H54 (cell line): ENCODE measurements around the gene CNRIP1.

Experiments
- DNase-seq: peaks from one replicate; pipeline ENCODE4 v3.0.0; 2011; ENCODE audit warnings: low spot score, mixed read lengths; ENCODE audit not compliant: insufficient read length
- FAIRE-seq: peaks from 3 replicates; lab custom pipeline; 2011; peaks lifted over from hg19 to GRCh38; lab: Jason Lieb, UNC
- POLR2A ChIP-seq: IDR thresholded peaks from 2 replicates; pipeline ENCODE4 v1.6.1; 2011; ENCODE audit warnings: low read depth, mild to moderate bottlenecking, low read length

Gene CNRIP1

GRCh38 chr2:68263632-68264031 lies 56.1 kb downstream of the CNRIP1 start:
- DNase-seq (no peak), FAIRE-seq (no peak)

DNA sequence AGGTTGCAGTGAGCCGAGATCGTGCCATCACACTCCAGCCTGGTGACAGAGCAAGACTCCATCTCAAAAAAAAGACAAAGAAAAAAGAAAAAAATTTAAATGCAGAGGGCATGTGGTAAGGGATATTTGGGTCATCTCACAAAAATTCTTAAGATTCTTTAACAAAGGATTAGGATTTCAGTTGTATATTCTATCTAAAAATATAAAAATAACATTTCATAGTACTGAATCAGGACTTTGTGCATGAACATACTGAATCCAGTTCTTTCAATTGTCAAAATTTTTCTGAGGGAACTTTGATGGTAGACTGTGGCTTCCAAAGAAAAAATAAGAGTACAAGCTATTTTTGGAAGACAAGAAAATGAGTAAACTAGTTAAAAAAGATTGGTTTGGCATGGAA lies 60.9 kb downstream of the CNRIP1 start:
- FAIRE-seq (no peak), DNase-seq (no peak)
- TF ChIP-seq POLR2A, result no peak

More at GRCh38 chr2:68263632-68264031, 56.1 kb downstream of the CNRIP1 start:
- TF ChIP-seq POLR2A, result no peak

GRCh38 chr2:68256093-68256450 lies 63.7 kb downstream of the CNRIP1 start:
- DNase-seq (peak; percentile 36), FAIRE-seq (no peak)
- TF ChIP-seq POLR2A, result no peak

DNA sequence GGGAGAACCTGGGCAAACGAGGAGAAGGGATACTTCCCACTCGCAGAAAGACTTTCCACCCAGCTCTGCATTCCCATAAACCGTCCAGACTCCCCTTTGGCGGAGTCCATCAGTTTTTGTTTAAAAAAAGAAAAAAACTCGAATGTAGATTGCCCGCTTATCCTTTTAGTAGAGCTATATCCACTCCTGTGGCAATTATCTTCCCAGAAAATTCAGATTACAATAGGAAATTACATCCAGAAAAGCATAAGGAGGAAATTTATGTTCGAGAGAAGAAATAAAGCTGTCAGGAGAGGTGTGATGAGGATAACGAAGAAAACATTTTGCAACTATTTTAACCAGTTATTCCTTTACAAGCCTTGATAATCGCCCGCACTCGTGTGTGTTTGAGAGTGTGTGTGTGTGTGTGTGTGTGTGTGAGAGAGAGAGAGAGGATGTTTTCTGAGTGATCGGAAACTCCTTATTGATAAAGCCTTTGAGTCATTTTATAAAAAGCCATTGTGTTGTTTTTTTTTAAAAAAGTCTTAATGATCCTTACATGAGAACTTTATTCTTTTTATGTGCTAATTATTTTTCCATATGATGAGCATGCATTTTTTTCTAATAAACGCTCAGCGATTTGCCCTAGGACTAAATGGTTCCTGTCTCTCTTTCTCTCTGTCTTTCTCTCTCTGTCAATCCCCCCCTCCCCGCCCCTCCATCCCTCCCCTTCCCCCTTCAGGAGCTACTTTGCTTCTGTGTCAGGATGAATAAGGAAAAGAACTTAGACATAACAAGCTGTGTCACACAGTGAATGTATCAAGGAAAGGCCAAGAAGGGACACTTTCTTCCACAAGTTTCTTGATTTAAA lies 66.3 kb downstream of the CNRIP1 start:
- TF ChIP-seq POLR2A, result no peak
- FAIRE-seq, result peak; percentile 30
- no peak for DNase-seq

DNA sequence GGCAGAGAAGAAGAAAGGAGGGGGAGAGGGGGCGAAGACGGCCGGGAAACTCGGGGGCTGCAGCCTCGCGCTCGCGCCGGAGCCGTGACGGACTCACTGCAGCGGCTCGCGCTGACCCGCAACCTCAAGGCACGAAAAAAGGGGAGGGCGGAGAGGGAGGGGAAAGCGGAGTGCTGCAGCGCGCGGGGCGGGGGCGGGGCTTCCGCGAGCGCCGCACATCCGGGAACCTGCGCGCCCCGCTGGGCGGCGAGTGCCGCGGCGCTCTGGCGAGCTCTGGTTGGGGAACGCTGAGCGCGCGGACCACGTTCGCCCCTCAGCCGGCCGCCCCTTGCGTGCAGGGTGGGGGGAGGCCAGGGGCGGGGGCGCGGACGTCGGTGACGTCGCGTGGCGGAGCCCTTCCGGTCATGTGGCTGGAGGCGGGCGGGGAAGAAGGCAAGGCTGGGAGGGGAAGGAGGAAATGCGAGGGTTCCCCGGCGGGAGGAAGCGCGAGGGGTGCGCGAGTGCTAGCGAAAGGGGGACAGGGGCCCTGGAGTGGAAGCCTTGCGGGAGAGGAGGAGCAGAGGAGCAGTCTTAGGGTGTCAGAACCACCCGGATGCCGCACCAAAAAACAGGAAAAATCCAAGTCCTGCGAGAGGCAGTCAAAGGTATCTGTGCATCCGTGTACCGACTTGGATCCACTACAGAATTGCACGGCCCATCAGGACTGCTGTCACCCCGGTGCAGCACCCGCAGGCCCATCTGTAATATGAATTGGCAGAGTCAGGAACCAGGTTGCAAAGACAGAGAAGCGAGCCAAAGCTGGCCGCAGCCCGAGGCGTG lies 67.1 kb downstream of the CNRIP1 start, which contains the start of gene PPP3R1:
TSS of gene PPP3R1 (minus strand) at position 133 of the 819 bp plus-strand sequence. CDS start 405 bp downstream, outside the sequence.
- peak; percentile 48 for FAIRE-seq
- DNase-seq, result peak; percentile 80
- TF ChIP-seq POLR2A, result peak; percentile 97

- FAIRE-seq (no peak), DNase-seq (peak; percentile 15)
- TF ChIP-seq POLR2A, result no peak
These were observed 67.8 kb downstream of the CNRIP1 start for GRCh38 chr2:68251855-68252399.

- FAIRE-seq (peak; percentile 92), DNase-seq (peak; percentile 35)
- no peak for TF ChIP-seq POLR2A
These were observed 68.4 kb downstream of the CNRIP1 start for GRCh38 chr2:68251187-68251854.

DNA sequence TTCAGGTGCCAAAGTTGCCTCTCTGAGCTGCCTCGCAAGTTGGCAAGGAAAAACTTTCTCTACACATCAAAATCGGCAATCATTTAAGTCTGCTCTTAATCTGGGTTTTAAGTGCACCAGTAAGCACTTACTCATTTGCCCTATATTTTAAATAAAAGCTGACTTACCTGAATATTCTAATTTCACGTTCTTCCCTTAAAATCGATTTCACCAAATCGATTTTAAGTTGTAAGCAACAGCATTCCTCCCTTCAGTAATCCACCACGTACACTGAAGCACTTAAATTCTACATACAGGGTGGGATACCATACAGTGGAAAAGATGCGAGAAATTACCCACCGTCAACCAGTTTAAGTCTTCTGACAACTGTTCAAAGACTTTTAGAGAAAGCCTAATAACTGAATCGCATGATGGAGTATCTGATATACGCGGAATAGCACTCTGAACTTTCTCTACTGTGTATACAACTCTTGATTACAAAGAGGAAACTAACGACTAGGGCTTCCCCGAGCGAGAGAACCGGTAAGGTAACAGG lies 69.0 kb downstream of the CNRIP1 start:
- no peak for TF ChIP-seq POLR2A
- no peak for DNase-seq
- FAIRE-seq, result no peak

GRCh38 chr2:68250196-68250595 lies 69.6 kb downstream of the CNRIP1 start:
- no peak for TF ChIP-seq POLR2A
- DNase-seq, result no peak
- FAIRE-seq, result peak; percentile 58

DNA sequence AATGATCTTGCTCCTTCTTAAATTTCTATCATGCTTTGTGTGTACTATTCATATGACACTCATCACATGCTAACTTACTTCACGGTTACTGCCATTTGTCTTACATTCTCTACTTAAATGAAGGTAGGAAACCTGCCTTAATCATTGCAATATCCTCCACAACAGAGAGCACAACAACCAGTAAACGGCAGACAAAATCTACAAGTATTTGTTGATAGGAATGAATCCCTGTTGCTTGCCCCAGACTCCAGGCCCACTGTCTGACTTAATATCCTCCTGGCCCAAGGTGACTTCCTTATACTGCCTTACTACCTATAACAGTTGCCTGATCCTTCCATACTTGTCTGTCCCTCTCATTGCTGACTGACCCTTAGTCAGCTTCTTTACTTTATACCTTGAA lies 70.9 kb downstream of the CNRIP1 start:
- no peak for TF ChIP-seq POLR2A

GRCh38 chr2:68248361-68248760 lies 71.4 kb downstream of the CNRIP1 start:
- TF ChIP-seq POLR2A, result no peak
- DNase-seq, result no peak
- FAIRE-seq, result no peak

More for the DNA sequence above, 70.9 kb downstream of the CNRIP1 start:
- no peak for DNase-seq
- FAIRE-seq, result no peak

DNA sequence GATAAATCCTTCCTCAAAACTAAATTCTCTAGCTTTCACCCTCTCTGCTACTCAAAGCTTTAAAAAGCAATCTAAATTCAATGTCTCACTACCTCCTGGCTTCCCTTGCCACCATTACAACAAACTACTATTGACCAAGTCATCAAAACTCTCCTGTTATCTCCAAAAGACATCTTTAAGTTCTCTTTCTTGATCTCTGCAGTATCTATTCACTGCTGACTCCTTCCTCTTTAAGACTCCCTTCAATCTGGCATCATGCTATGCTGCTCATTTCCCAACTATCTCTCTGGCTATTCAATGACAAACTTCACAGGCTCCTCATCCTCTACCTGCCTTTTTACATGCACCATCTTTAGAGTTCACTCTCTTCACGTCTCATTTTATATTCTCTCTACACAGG lies 73.4 kb downstream of the CNRIP1 start:
- TF ChIP-seq POLR2A, result no peak
- DNase-seq (no peak), FAIRE-seq (no peak)

DNA sequence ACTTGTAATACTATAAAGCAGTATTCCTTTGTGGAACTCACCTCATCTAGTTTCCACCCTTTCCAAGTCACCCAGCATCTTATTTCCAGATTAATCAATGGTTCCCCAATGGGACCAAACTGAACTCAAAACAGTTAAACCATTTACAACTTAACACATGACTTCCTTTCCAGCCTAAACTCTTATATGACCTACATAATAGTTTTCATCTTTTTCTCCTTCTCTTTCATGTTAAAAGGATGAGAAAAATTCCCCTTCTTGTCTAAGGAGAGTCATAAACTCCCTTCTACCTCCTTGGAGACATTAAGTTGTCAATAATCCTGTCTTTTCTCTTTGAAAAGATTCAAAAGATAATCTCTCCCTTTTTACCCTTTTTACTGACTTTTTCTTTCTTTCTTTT lies 74.1 kb downstream of the CNRIP1 start:
- no peak for FAIRE-seq
- no peak for TF ChIP-seq POLR2A

More for the DNA sequence above, 74.1 kb downstream of the CNRIP1 start:
- no peak for DNase-seq
